ENCODE measurements around the gene RPL7A. TPM values are rescaled to one million over a fixed set of nuclear protein-coding genes. Genes with fewer than 3 reads are reported as not detected.

The RPL7A gene
- total and polyA plus RNA-seq, 2 of the 13 experiments (the other 11 are each of a cell fraction or from before 2014, with no cell fraction given) = 2,401 to 2,938 TPM

GRCh38 chr9:133351908-133352634 lies 4.1 kb downstream of the RPL7A start (continued):
- TF ChIP-seq ZNF644 (CRISPR knock-in tag; IDR thresholded peaks at IDR 0.05; ENCODE audit: low read depth) = peak; percentile 54; the same call in 1 of the 2 replicates
- TF ChIP-seq ATAD3A (CRISPR knock-in tag; IDR thresholded peaks at IDR 0.05) = no peak
- peak; percentile 37; the same call in 1 of the 2 replicates for TF ChIP-seq ELF1 (CRISPR knock-in tag; IDR thresholded peaks at IDR 0.05)
- no peak for TF ChIP-seq ZBTB2 (CRISPR knock-in tag; IDR thresholded peaks at IDR 0.05; ENCODE audit: low read depth)
- no peak for TF ChIP-seq ELF4 (CRISPR knock-in tag; IDR thresholded peaks at IDR 0.05; ENCODE audit: borderline replicate concordance)
- TF ChIP-seq ZSCAN31 (CRISPR knock-in tag; IDR thresholded peaks at IDR 0.05; ENCODE audit: low read depth) = no peak
- TF ChIP-seq ZNF780A (CRISPR knock-in tag; IDR thresholded peaks at IDR 0.05) = no peak
- TF ChIP-seq CCAR2 (optimal IDR thresholded peaks at IDR 0.05; ENCODE audit: low read depth, low read length) = no peak
- TF ChIP-seq FOXJ3 (CRISPR knock-in tag; IDR thresholded peaks at IDR 0.05; ENCODE audit: borderline replicate concordance) = no peak
- TF ChIP-seq ZNF703 (CRISPR knock-in tag; IDR thresholded peaks at IDR 0.05; ENCODE audit: borderline replicate concordance) = no peak
- TF ChIP-seq ZIK1 (CRISPR knock-in tag; IDR thresholded peaks at IDR 0.05; ENCODE audit: borderline replicate concordance, low read depth) = no peak
- TF ChIP-seq ZFYVE20 (CRISPR knock-in tag; IDR thresholded peaks at IDR 0.05; ENCODE audit: borderline replicate concordance, low read depth) = no peak
- no peak for TF ChIP-seq KAT8 (CRISPR knock-in tag; IDR thresholded peaks at IDR 0.05)
- TF ChIP-seq ZNF766 (CRISPR knock-in tag; IDR thresholded peaks at IDR 0.05; ENCODE audit: borderline replicate concordance) = no peak
- TF ChIP-seq ZEB1 (IDR thresholded peaks at IDR 0.05; ENCODE audit: insufficient replicate concordance, low read depth) = no peak
- TF ChIP-seq MED13 (CRISPR knock-in tag; IDR thresholded peaks at IDR 0.05) = 0 out of 2 replicates have a peak, but pooled peaks have one; percentile 17
- TF ChIP-seq ZNF556 (CRISPR knock-in tag; IDR thresholded peaks at IDR 0.05; ENCODE audit: borderline replicate concordance) = no peak
- TF ChIP-seq ZNF839 (CRISPR knock-in tag; IDR thresholded peaks at IDR 0.05; ENCODE audit: borderline replicate concordance) = no peak
- TF ChIP-seq SMAD1 (CRISPR knock-in tag; IDR thresholded peaks at IDR 0.05; ENCODE audit: borderline replicate concordance, low read depth) = no peak
- TF ChIP-seq PRDM4 (CRISPR knock-in tag; IDR thresholded peaks at IDR 0.05; ENCODE audit: borderline replicate concordance) = no peak
- TF ChIP-seq IKZF5 (CRISPR knock-in tag; IDR thresholded peaks at IDR 0.05) = no peak; the same call in 1 of the 2 replicates
- TF ChIP-seq ZNF546 (CRISPR knock-in tag; conservative IDR thresholded peaks at IDR 0.05) = no peak
- no peak for TF ChIP-seq ZNF282 (IDR thresholded peaks at IDR 0.05; ENCODE audit: partially characterized antibody)
- no peak for TF ChIP-seq ZNF597 (CRISPR knock-in tag; IDR thresholded peaks at IDR 0.05)
- TF ChIP-seq ZNF224 (CRISPR knock-in tag; IDR thresholded peaks at IDR 0.05) = no peak

Data from HepG2 (cell line).